NCI-H2196 (cell line): Measurements from ENCODE around the gene SND1.

Experiments used
- DNase-seq: peaks from one replicate; lab custom pipeline; 2025; ENCODE audit not compliant: unreplicated experiment; lab: John Stamatoyannopoulos, UW

The SND1 gene

GRCh38 chr7:127858915-127859189, 206.9 kb downstream of the SND1 start:
- no peak for DNase-seq

- DNase-seq = no peak
Observed at GRCh38 chr7:127859330-127859729, 207.3 kb downstream of the SND1 start.

GRCh38 chr7:127862525-127862924, 210.5 kb downstream of the SND1 start:
- no peak for DNase-seq

GRCh38 chr7:127863082-127863481, 211.1 kb downstream of the SND1 start:
- DNase-seq = no peak

- no peak for DNase-seq
Observed at GRCh38 chr7:127865466-127865865, 213.5 kb downstream of the SND1 start.

GRCh38 chr7:127870231-127870907, 218.4 kb downstream of the SND1 start:
- no peak for DNase-seq

GRCh38 chr7:127871226-127871625, 219.2 kb downstream of the SND1 start:
- no peak for DNase-seq

- no peak for DNase-seq
Observed at GRCh38 chr7:127872122-127872521, 220.1 kb downstream of the SND1 start.

- DNase-seq = no peak
Observed at GRCh38 chr7:127873151-127873550, 221.2 kb downstream of the SND1 start.

GRCh38 chr7:127873715-127874636, 222.0 kb downstream of the SND1 start:
- DNase-seq = no peak

GRCh38 chr7:127874951-127875608, 223.1 kb downstream of the SND1 start:
- no peak for DNase-seq

- no peak for DNase-seq
Observed at GRCh38 chr7:127876393-127876792, 224.4 kb downstream of the SND1 start.

- no peak for DNase-seq
Observed at GRCh38 chr7:127877951-127878350, 226.0 kb downstream of the SND1 start.

- DNase-seq = no peak
Observed at GRCh38 chr7:127878791-127879190, 226.8 kb downstream of the SND1 start.

- DNase-seq = no peak
Observed at GRCh38 chr7:127879436-127879835, 227.4 kb downstream of the SND1 start.

- DNase-seq = no peak
Observed at GRCh38 chr7:127879942-127880341, 227.9 kb downstream of the SND1 start.

- DNase-seq = no peak
Observed at GRCh38 chr7:127880454-127880853, 228.5 kb downstream of the SND1 start.

GRCh38 chr7:127881564-127881963, 229.6 kb downstream of the SND1 start:
- DNase-seq = no peak

GRCh38 chr7:127882313-127882920, 230.4 kb downstream of the SND1 start:
- DNase-seq = no peak

GRCh38 chr7:127884066-127884559, 232.1 kb downstream of the SND1 start:
- no peak for DNase-seq

- no peak for DNase-seq
Observed at GRCh38 chr7:127885222-127885772, 233.3 kb downstream of the SND1 start.
